Transverse colon (tissue), 4 donors: Measurements from ENCODE around the gene LCTL. TPM values are rescaled to one million over a fixed set of nuclear protein-coding genes. Genes with fewer than 3 reads are reported as not detected.

Experiments
- DNase-seq: peaks from one replicate; pipeline ENCODE4 v3.0.0-alpha.2; 2019
- H3K27ac ChIP-seq, 4 donors: fragments of 200-600 bp; sonication (generic); 2 replicates each; pipeline ENCODE4 v1.5.1; 2016 to 2018; ENCODE audit warnings: inconsistent platforms in 4 of 4
- H3K27me3 ChIP-seq: fragments of 200-600 bp; sonication (generic); 2 replicates; pipeline ENCODE4 v1.5.1; 2017; ENCODE audit warnings: inconsistent platforms
- H3K36me3 ChIP-seq, 4 donors: fragments of 200-600 bp; sonication (generic); 2 replicates each; pipeline ENCODE4 v1.5.1; 2017 to 2019; ENCODE audit warnings: inconsistent platforms in 4 of 4
- H3K4me1 ChIP-seq, 4 donors: fragments of 200-600 bp; sonication (generic); 2 replicates each; pipeline ENCODE4 v1.5.1; 2017 to 2020; ENCODE audit warnings: inconsistent platforms in 4 of 4
- H3K4me3 ChIP-seq, 4 donors: fragments of 200-600 bp; sonication (generic); 1 replicate in 1 of 4; 2 replicates in 3 of 4; pipeline versions ENCODE4 v1.5.1 to v1.6.1; 2017 to 2019; ENCODE audit warnings: inconsistent platforms in 4 of 4
- H3K9me3 ChIP-seq, 2 donors: fragments of 200-600 bp; sonication (generic); 2 replicates each; pipeline ENCODE4 v1.5.1; 2017 to 2019; ENCODE audit warnings: inconsistent platforms in 2 of 2
- EP300 ChIP-seq: sonication (generic); formaldehyde crosslinking; IDR thresholded peaks from one replicate; pipeline ENCODE4 v1.6.1; 2017; ENCODE audit warnings: antibody characterized with exemption, low read depth
- POLR2A ChIP-seq: fragments of 450-650 bp; IDR thresholded peaks from one replicate; pipeline ENCODE4 v1.6.1; 2016; ENCODE audit warnings: antibody characterized with exemption, mild to moderate bottlenecking, moderate library complexity
- POLR2AphosphoS5 ChIP-seq, 3 donors: sonication (generic); formaldehyde crosslinking; IDR thresholded peaks; one replicate each; pipeline ENCODE4 v1.6.1; 2016; ENCODE audit warnings: antibody characterized with exemption in 3 of 3
- WGBS, 2 donors: methylation state at CpG; one replicate each; pipeline ENCODE4 v1.1.5; 2018; ENCODE audit warnings: low coverage in 1 of 2; 5-methylcytosine and 5-hydroxymethylcytosine counted together
- in situ Hi-C, 4 donors: fragments of 200-750 bp; cut with MboI; loops; one replicate each; pipeline versions ENCODE4 v1.15.0 to v1.15.1; 2017; ENCODE audit warnings: low sequenced_read_pairs in 3 of 4, low pct_ligation_motif_present in 1 of 4, low pct_unique_long_range_greater_than_20kb in 1 of 4
- intact Hi-C: fragments of 100-400 bp; cut with DNase I; formaldehyde crosslinking; loops from one replicate; pipeline ENCODE4 v1.15.1; 2023; ENCODE audit warnings: low total_unique reads
- total RNA-seq, 4 donors: library from RNA; depleted of rRNA; stranded (reverse); fragments of >200 nt; gene quantifications; one replicate each; pipeline ENCODE4 v1.1.0, GENCODE V29; 2016
- TF ChIP-seq, protein P1 (sequence below), 5 experiments: fragments of 200-600 bp in 3 of 5; fragments of 450-650 bp in 2 of 5; sonication (generic) in 3 of 5; IDR thresholded peaks; 1 replicate in 2 of 5; 2 replicates in 3 of 5; pipeline ENCODE4 v1.5.1; 2016 to 2017; ENCODE audit warnings: antibody characterized with exemption in 5 of 5, inconsistent platforms in 3 of 5, mild to moderate bottlenecking in 2 of 5, moderate library complexity in 1 of 5

Gene LCTL
- total RNA-seq, 4 donors from 2014 or later: not detected

DNA sequence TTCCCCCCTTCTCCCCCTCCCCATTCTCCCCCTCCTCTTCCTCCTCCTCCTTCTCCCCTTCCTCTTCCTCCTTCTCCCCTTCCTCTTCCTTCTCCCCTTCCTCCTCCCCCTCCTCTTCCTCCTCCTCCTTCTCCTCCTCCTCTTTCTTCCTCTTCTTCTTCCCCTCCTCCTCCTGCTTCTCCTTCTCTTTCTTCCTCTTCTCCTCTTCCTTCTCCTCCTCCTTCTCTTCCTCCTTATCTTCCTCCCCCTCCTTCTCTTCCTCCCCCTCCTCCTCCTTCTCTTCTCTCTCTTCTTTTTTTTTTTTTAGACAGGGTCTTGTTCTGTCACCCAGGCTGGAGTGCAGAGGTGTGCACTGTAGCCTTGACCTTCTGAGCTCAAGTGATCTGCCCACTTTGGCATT lies 21.2 kb upstream of the LCTL start:
- in situ Hi-C loops: no loop called here
- DNase-seq: no peak
- H3K27ac ChIP-seq: no peak overlapping the region
- intact Hi-C loops: no loop called here
- H3K4me3 ChIP-seq: no peak overlapping the region
- no peaks in the 10 kb centered on the region for H3K36me3 ChIP-seq
- TF ChIP-seq POLR2AphosphoS5 (IDR thresholded peaks at IDR 0.05): no peak
- no peak for TF ChIP-seq EP300
- TF ChIP-seq, protein P1, sequence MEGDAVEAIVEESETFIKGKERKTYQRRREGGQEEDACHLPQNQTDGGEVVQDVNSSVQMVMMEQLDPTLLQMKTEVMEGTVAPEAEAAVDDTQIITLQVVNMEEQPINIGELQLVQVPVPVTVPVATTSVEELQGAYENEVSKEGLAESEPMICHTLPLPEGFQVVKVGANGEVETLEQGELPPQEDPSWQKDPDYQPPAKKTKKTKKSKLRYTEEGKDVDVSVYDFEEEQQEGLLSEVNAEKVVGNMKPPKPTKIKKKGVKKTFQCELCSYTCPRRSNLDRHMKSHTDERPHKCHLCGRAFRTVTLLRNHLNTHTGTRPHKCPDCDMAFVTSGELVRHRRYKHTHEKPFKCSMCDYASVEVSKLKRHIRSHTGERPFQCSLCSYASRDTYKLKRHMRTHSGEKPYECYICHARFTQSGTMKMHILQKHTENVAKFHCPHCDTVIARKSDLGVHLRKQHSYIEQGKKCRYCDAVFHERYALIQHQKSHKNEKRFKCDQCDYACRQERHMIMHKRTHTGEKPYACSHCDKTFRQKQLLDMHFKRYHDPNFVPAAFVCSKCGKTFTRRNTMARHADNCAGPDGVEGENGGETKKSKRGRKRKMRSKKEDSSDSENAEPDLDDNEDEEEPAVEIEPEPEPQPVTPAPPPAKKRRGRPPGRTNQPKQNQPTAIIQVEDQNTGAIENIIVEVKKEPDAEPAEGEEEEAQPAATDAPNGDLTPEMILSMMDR (IDR thresholded peaks at IDR 0.05): no peak
- TF ChIP-seq POLR2A: no peak
- peaks cover 11% of the 10 kb centered on the region for H3K27me3 ChIP-seq
- no peaks in the 10 kb centered on the region for H3K9me3 ChIP-seq
- no peaks in the 10 kb centered on the region for H3K4me1 ChIP-seq

DNA sequence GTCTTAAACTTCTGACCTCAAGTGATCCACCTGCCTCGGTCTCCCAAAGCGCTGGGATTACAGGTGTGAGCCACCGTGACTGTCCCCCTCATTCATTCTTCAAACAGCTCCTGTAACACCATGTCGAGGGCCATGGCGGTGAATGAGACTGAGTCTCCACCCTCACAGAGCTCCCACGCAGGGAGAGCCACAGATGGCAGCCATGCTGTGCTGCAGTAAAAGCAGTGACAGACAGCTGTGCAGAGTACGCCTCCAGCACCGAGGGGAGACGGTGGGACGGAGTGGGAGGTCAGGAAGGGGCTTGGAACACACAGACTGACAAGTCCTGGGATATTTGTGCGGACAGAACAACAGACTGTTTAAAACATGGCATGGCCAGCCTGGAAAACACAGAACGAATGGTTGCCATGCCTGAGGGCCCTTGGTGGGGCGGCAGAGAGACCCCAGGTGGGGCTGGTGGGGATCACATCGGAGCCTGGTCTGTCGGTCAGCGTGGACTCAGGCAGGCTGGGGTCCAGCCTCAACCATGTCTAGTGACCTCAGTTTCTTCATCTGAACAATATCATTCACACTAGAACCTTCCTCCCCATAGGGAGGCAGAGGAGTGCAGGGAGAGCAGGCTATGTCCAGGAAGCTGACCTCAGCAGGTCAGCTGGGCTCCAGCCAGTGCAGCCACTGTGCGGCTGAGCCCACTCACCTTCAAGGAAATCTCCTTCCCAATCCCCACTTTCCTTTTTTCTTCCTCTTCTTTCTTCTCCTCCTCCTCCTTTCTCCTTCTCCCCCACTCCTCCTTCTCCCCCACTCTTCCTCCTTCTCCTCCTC lies 20.6 kb upstream of the LCTL start:
- TF ChIP-seq POLR2AphosphoS5 (IDR thresholded peaks at IDR 0.05): no peak
- TF ChIP-seq EP300: no peak
- no peak for TF ChIP-seq POLR2A
- TF ChIP-seq, protein P1 (IDR thresholded peaks at IDR 0.05): no peak
- H3K36me3 ChIP-seq: no peaks in the 10 kb centered on the region
- intact Hi-C loops (no loop called here), in situ Hi-C loops (no loop called here)
- no peak overlapping the region for H3K27ac ChIP-seq
- H3K4me1 ChIP-seq: no peaks in the 10 kb centered on the region
- 80% methylated on average over 17 of the region's 17 CpGs; no CpG with 5 or more reads in 1 of the 2 donors for WGBS, 2 donors
- no peak for DNase-seq
- H3K27me3 ChIP-seq: peaks cover 11% of the 10 kb centered on the region
- no peaks in the 10 kb centered on the region for H3K9me3 ChIP-seq
- no peak overlapping the region for H3K4me3 ChIP-seq

DNA sequence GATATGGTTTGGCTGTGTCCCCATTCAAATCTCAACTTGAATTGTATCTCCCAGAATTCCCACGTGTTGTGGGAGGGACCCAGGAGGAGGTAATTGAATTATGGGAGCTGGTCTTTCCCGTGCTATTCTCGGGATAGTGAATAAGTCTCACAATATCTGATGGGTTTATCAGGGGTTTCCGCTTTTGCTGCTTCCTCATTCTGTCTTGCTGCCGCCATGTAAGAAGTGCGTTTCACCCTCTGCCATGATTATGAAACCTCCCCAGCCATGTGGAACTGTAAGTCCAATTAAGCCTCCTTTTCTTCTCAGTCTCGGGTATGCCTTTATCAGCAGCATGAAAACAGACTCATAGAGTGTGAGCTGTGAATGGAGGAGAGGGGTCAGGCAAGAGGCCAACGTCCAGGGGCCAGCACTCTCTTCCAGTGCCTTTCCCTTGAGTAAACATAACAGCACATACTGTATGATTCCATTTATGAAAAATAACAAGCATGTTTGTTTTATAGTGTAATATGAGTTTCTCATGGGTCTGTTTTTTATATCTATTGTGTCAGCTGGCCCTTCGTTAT lies 16.3 kb upstream of the LCTL start:
- intact Hi-C loops: no loop called here
- Histone ChIP-seq H3K27me3 (peaks cover 7% of the 10 kb centered on the region), H3K36me3 (no peaks in the 10 kb centered on the region), H3K4me3 (no peak overlapping the region), H3K9me3 (no peaks in the 10 kb centered on the region), H3K27ac (no peak overlapping the region), H3K4me1 (no peaks in the 10 kb centered on the region)
- WGBS, 2 donors: 79 to 86% methylated on average over 9 of the region's 9 CpGs
- in situ Hi-C loops: no loop called here
- no peak for DNase-seq
- TF ChIP-seq POLR2A: no peak
- TF ChIP-seq, protein P1 (IDR thresholded peaks at IDR 0.05): no peak
- TF ChIP-seq POLR2AphosphoS5 (IDR thresholded peaks at IDR 0.05): no peak
- TF ChIP-seq EP300: no peak

DNA sequence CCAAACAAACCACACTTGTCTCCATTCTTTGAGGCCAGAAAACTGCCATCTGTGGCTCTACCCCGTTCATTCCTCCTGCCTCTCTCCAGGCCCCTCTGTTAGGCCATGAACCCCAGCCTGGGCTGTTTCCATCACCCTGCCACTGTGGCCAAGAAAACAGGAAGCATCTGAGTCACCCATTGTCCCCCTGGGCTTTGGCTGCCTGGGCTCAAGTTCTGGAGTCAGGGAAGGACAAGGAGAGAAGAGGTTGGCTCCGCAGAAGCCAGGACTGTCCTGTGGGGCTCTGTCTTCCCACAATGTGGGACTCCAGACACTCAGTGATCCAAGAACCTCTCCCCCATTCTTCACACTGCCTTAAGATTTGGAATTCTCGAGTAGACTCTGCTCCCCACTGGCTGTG lies 14.8 kb upstream of the LCTL start:
- WGBS, 2 donors: 43 to 69% methylated on average over 1 to 3 of the region's 3 CpGs
- Histone ChIP-seq H3K4me3 (no peak overlapping the region), H3K36me3 (no peaks in the 10 kb centered on the region), H3K4me1 (no peaks in the 10 kb centered on the region), H3K27ac (no peak overlapping the region), H3K9me3 (no peaks in the 10 kb centered on the region), H3K27me3 (no peaks in the 10 kb centered on the region)
- no peak for DNase-seq
- no peak for TF ChIP-seq EP300
- TF ChIP-seq POLR2A: no peak
- TF ChIP-seq, protein P1 (IDR thresholded peaks at IDR 0.05): no peak
- no peak for TF ChIP-seq POLR2AphosphoS5 (IDR thresholded peaks at IDR 0.05)
- in situ Hi-C loops: no loop called here
- intact Hi-C loops: no loop called here
